ENCODE results near the gene ERBIN.
"Not testable (repeated sequence)": the region's sequence is repeated elsewhere in the genome, so short reads cannot be mapped to it uniquely, and the experiment has no call there.

The ERBIN gene, protein sequence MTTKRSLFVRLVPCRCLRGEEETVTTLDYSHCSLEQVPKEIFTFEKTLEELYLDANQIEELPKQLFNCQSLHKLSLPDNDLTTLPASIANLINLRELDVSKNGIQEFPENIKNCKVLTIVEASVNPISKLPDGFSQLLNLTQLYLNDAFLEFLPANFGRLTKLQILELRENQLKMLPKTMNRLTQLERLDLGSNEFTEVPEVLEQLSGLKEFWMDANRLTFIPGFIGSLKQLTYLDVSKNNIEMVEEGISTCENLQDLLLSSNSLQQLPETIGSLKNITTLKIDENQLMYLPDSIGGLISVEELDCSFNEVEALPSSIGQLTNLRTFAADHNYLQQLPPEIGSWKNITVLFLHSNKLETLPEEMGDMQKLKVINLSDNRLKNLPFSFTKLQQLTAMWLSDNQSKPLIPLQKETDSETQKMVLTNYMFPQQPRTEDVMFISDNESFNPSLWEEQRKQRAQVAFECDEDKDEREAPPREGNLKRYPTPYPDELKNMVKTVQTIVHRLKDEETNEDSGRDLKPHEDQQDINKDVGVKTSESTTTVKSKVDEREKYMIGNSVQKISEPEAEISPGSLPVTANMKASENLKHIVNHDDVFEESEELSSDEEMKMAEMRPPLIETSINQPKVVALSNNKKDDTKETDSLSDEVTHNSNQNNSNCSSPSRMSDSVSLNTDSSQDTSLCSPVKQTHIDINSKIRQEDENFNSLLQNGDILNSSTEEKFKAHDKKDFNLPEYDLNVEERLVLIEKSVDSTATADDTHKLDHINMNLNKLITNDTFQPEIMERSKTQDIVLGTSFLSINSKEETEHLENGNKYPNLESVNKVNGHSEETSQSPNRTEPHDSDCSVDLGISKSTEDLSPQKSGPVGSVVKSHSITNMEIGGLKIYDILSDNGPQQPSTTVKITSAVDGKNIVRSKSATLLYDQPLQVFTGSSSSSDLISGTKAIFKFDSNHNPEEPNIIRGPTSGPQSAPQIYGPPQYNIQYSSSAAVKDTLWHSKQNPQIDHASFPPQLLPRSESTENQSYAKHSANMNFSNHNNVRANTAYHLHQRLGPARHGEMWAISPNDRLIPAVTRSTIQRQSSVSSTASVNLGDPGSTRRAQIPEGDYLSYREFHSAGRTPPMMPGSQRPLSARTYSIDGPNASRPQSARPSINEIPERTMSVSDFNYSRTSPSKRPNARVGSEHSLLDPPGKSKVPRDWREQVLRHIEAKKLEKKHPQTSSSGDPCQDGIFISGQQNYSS (N-terminal part only)

DNA sequence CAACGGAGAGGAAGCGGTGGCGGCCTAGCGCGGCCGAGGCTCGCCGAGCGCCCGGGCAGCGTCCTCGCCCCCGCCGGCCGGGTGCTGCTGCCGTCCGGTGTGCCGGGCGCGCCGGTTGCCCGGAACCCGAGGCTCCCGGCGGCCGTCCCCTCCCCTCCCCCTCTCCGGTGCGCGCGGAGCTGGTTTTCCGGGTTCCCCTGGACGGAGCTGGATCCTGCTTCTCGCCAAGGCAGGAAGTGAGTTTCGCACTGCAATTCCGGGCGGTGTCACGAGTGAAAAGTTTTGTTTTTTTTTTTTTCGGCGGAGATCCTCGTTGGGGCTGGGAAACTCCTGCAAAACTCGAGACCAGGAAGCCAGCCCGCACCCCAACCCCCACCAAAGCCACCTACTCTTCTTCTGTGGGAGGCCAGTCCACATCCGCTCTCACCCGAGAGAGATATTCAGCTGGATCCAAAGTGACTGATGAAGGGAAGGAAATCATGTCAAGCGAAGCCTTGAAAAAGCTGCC, at the start of gene ERBIN:
Gene ERBIN (plus strand): TSS at position 300 of the 508 bp plus-strand sequence. CDS start 66,144 bp downstream, outside the sequence.
- peak; percentile 34 to 50 for DNase-seq (ENCODE audit: low read depth in 2 of 2, low spot score in 1 of 2)

DNA sequence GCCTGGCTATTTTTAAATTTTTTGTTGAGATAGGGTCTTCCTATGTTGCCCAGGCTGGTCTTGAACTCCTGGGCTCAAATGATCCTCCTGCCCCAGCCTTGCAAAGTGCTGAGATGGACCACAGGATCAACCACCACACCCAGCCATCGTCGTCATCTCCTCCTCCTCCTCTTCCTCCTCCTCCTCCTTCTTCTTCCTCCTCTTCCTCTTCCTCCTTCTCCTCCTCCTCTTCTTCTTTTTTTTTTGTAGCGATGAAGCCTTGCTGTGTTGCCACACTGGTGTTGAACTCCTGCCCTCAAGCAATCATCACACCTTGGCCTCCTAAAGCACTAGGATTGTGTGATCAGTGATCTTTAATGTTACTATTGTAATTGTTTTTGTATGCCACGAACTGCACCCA, 49.4 kb upstream of the ERBIN start:
- DNase-seq (ENCODE audit: low read depth in 2 of 2, low spot score in 1 of 2) = no peak

DNA sequence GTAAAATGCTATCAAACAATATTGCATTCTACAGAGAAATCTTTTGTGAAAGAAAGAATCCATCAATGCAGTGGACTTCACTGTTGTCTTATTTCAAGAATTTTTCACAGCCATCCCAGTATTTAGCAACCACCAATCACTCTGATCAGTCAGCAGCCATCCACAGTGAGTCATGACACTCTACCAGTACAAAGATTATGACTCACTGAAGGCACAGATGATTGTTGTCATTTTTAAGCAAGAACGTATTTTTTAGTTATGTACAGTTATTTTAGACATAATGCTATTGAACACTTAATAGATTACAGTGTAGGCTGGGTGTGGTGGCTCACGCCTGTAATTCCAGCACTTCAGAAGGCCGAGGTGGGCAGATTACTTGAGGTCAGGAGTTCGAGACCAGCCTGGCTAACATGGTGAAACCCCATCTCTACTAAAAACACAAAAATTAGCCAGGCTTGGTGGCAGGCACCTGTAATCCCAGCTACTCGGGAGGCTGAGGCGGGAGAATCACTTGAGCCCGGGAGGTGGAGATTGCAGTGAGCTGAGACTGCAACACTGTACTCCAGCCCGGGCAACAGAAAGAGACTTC, 46.6 kb upstream of the ERBIN start:
- not testable (repeated sequence) for DNase-seq (ENCODE audit: low read depth in 2 of 2, low spot score in 1 of 2)

DNA sequence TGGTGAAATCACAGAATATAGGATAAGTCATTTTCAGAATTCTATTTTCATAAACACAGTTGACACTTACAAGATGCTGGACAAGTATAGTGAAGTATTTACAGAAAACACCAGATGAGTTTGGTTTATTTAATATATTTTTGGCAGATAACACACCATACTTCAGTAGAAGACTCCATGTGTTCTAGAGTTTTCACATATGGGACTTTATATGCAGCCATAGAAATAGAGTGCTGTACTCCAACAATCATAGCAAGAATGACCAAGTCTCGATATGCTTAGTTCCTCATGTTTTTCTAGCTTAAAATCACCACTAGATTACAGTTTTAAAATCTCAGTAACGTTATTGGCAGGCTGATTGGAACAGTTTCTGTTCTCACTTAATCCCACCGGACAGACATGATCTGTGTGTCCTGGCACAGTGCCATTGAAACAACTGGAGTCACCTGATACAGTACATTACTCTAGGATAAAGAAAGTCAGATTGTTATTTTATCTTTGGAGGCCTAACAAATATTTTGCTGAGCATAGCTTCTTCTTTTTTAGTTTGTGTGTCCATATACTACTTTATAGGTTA, 45.8 kb upstream of the ERBIN start:
- DNase-seq (ENCODE audit: low read depth in 2 of 2, low spot score in 1 of 2) = no peak

DNA sequence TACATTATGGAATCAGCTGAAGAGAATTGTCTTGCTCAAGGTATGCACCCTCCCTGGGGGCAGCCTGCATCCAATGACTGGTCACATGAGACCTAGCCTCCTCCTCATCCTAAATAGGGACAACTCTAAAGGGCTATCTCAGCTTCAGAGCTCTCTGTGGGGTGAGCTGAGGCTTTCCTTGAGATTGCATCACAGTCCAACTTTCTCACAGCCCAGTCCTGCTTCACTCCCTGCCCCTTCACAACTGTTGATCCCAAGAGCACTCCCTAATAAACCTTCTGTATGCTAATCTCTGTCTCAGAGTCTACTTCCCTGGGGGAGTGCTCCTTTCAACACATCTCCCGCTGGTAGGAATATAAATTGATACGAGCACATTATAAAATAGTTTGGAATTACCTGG, 44.1 kb upstream of the ERBIN start:
- no peak for DNase-seq (ENCODE audit: low read depth in 2 of 2, low spot score in 1 of 2)

DNA sequence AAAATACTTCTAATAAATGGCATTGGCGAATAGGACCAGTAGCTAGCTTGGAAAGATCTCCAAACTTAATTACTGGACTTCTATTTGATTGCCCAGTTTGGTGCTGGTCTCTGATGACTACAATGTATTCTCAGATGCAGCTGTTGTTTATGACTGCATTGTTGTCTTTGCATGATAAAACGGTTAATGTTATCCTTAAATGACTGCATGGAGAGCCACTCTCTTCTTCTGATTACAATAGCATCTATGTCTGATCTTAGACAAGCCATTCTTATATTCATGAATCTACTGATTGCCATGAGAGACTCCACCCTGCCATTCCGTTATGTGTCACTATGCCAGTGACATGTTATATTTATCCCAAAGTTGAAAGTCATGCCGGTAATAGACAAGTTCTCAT, 42.9 kb upstream of the ERBIN start:
- DNase-seq (ENCODE audit: low read depth in 2 of 2, low spot score in 1 of 2) = no peak

DNA sequence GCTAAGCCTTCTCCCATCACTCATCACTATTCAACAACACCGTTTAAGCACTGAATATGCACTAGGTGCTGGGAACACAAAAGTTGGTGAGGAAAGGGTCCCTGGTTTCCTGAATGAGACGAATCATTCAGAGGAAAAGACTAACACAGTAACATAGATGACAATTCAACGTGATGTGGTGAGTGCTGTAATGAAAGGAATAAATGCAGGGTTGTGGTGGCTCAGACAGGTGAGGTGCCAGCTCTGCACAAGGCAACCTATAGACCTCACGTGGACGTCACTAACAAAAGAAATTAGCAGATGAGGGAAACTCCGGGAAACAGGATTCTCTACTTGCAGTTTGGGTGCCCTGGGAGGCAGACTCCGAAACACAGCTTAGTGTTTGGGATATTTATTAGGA, 40.0 kb upstream of the ERBIN start:
- DNase-seq (ENCODE audit: low read depth in 2 of 2, low spot score in 1 of 2) = no peak

DNA sequence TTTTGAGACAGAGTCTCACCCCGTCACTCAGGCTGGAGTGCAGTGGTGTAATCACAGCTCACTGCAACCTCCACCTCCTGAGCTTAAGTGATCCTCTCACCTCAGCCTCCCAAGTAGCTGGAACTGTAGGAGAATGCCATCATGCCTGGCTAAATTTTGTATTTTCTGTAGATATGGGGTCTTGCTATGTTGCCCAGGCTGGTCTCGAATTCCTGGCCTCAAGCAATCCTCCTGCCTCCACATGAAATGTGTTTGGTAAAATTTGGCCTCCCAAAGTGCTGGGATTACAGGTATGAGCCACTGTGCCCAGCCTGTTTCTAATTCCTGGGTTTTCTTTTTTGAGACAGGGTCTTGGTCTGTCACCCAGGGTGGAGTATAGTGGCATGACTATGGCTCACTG, 34.4 kb upstream of the ERBIN start:
- not testable (repeated sequence) for DNase-seq (ENCODE audit: low read depth in 2 of 2, low spot score in 1 of 2)

DNA sequence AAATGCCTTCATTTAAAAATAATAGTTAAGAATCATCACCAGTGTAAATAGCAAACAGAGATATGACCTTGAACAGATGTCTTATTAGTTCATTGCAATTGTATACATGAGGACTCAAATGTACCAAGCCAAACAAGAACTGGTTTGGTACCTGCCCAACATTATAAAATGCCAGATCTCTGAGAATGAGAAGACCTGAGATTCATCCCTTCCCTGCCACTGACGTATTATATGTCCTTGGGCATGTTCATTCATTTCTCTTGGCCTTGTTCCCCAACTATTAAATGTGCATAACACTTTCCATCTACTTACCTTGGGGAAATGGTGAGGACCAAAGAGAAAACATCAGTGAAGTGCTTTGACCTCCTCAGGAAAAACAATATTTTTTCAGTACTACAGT, 33.6 kb upstream of the ERBIN start:
- DNase-seq (ENCODE audit: low read depth in 2 of 2, low spot score in 1 of 2) = no peak

DNA sequence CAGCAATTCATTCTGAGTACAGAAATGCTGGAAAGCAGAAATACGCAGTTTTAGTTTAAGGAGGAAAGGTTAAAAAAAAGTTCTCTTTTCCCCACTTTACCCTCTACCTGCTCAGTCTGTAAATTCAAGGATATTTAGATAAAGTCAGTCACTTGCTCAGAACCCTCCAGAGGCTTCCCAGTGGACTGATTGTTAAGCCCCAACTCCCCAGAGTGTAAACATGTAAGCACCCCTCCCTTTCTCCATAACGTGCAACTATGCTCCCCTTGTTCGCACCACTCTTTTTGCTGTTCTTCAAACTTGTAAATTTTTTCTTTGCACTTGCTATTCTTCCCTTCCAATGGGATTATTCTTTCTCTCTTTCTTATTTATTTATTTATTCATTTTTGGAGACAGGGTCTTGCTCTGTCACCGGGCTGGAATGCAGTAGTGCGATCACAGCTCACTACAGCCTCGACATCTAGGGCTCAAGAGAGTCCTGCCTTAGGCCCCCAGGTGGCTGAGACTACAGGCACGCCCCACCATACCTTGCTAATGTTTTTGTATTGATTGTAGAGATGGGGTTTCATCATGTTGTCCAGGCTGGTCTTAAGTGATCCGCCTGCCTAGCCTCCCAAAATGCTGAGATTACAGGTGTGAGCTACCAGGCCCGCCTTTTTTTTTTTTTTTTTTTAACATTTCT, 32.5 kb upstream of the ERBIN start:
- DNase-seq (ENCODE audit: low read depth in 2 of 2, low spot score in 1 of 2) = no peak

DNA sequence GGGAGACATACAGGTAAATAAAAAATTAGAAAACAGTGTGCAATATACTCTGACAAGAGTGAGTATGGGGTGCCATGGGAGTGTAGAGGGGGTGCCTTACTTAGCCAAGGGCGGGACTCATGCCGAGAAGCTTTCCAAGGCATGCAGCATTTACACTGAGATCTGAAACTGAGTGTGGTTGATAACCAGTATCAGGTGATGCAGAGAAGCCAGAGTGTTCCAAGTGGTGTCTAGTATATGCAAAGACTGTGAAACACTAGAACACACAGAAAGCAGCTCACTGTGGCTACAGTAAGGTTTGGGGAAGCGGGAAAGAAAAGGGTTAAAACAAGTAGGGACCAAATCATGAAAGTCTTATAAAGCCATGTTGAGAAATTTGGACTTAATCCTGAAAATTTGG, 30.5 kb upstream of the ERBIN start:
- DNase-seq (ENCODE audit: low read depth in 2 of 2, low spot score in 1 of 2) = no peak

DNA sequence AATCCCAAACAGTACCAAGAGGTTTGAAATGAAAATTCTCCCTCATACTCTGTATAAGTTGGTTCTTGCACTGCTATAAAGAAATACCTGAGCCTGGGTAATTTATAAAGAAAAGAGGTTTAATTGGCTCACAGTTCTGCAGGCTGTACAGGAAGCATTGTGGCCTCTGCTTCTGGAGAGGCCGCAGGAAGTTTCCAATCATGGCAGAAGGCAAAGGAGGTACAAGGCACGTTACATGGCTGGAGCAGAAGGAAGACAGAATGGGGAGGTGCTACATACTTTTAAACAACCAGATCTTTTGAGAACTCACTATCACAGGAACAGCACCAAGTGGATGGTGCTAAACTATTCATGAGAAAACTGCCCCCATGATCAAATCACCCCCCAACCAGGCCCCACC, 25.6 kb upstream of the ERBIN start:
- no peak for DNase-seq (ENCODE audit: low read depth in 2 of 2, low spot score in 1 of 2)

DNA sequence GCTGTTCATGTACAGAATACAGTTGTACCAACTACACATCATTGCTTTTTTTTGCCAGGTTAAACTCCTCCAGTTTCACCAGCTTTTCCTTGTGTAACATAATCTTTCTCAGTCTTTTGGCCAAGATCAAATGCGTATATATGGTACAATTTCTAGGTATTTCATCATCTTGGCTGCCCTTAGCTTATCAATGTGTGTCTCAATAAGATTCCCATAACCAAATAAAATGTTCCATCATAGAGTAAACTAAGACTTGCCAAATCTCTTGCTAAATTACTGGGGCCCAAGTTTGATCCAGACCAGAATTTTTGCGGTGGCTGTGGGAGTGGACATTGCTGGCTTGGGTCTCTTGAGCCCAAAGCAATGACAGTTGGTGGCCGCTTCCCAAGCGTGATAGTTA, 24.3 kb upstream of the ERBIN start:
- DNase-seq (ENCODE audit: low read depth in 2 of 2, low spot score in 1 of 2) = no peak

DNA sequence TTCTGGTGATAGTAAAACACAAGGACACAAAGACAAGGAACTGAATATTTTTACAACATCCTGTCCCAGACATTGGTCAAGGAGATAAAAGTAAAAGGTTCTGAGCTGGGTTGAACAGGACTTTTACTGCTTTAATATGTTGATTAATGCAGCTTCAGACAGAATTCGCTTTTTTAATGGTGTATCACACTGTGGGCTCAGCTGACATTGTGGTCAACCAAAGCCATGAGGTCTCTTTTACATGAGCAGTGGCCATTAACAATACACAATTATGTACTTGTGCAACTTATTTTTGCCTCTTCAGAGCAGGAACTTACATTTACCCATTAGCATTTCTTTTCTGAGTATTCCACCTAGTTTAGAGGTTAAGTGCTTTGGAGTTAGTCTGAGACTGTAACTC, 22.8 kb upstream of the ERBIN start:
- no peak for DNase-seq (ENCODE audit: low read depth in 2 of 2, low spot score in 1 of 2)

DNA sequence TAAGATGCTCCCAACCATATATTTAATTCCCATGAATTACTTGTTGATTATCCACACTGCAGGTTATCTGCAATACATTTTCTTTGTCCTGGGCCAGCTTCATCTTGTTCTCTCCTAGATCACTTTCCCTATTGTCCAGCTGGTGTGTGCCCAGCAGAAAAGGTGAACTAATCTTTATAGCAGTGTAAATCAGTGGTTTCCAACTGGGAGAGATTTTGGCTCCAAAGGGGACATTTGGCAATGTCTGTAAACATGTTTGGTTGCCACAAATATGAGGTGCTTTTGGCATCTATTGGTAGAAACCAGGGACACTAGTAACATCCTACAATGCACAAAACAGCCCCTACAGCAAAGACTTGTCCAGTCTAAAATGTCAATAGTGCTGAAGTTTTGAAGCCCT, 20.1 kb upstream of the ERBIN start:
- DNase-seq (ENCODE audit: low read depth in 2 of 2, low spot score in 1 of 2) = no peak

DNA sequence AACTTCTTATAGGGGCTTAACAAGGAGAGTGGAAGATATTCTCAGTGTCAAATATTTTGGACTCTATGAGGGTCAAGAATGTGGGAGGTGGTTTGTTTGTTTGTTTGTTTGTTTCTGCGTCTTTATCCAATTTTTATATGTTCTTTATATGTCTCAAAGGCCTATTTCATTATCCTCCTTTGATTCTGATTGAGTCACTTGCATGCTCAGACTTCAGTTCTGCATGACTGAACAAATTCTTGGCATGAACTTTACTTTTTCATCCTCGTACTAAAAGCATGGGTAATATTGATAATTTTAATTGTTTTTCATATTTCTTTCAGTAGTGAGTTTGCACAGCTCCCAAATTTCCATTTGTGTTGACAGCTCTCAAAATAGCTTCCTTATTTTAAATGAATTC, 19.2 kb upstream of the ERBIN start:
- no peak for DNase-seq (ENCODE audit: low read depth in 2 of 2, low spot score in 1 of 2)

DNA sequence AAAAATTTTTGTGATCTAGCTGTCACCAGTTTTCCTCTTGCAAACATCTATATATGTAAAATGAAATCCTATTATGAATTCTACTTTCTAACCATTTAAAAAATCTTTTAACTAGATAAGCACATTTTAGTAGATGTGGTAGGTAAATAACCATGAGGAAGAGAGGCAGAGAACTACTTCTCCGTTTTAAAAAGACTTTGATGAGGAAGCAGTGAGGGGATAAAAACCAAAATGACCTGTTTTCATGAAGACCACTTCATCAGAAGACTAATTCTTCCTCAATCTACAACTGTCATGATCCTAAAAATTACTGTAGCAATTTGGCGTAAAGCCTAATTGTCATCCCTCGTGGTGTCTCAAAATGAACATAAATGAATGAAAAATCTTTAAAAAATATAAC, 15.7 kb upstream of the ERBIN start:
- no peak for DNase-seq (ENCODE audit: low read depth in 2 of 2, low spot score in 1 of 2)

DNA sequence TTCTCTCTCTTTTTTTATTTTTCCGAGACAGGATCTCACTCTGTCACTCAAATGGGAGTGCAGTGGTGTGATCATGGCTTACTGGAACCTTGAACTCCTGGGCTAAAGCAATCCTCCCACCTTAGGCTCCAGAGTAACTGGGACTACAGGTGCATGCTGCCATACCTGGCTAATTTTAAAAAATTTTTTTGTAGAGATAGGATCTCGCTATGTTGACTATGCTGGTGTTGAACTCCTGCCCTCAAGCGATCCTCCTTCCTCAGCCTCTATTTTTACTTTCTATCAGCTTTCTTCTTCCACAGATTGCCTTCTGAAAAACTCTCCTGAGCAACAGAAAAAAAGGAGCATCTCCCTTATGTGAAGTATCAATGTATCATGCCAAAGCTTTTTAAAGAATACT, 14.1 kb upstream of the ERBIN start:
- DNase-seq (ENCODE audit: low read depth in 2 of 2, low spot score in 1 of 2) = no peak

DNA sequence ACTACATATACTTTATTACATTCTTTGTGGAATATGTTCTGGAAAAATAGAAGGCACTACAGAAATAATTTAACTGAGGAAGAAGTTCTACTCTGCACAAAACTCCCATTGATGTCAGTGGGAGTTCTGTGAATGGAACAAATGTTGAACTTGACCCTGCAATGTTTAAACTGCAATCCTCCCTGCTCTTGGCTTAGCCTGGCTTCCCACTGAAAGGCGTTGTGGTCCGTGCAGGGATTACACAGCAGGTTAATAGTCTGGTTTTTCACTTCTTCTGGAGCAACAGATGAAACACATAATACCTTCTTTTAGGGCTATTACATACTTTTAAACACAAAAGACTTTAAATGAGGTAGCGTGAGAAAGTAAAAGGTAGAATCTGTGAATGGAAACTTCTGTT, 12.9 kb upstream of the ERBIN start:
- no peak for DNase-seq (ENCODE audit: low read depth in 2 of 2, low spot score in 1 of 2)

DNA sequence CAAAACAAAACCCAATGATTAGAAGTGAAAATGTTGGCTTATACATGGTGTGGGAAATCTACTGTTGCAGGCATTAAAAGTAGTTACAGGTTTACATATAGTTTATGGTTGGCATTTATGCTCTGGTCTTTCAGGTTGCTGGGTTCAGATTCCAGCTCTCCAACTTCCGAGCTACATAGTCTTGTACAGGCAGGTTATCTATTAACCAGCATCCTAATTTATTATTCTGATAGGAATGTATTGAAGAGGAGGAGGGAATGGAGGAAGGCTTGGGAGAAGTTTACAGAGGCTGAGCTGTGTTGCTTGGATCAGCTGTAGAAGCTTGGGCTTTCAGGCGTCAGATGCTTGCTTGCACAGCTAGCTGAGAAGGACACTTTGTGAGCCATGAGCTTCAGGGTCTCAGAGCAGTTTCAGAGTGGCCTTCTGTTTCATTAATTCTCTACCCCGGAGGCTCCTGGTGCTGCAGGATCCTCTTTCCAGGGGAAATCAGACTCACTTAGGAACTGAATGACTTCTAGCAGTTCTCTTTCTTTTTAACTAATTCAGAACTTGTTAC, 11.7 kb upstream of the ERBIN start:
- no peak for DNase-seq (ENCODE audit: low read depth in 2 of 2, low spot score in 1 of 2)

Data from stimulated activated CD8-positive, alpha-beta memory T cell treated with anti-CD3 and anti-CD28 coated beads, Interleukin-4, amount 100 ng/mL, for 4 hours (primary cell).